Left renal pelvis (tissue), 4 donors: ENCODE data around the gene NFIX. TPM values are rescaled to one million over a fixed set of nuclear protein-coding genes. Genes with fewer than 3 reads are reported as not detected.
A peak's percentile ranks its signal among the peaks of the same experiment; 100 is the strongest.
"Not testable (repeated sequence)": the region's sequence is repeated elsewhere in the genome, so short reads cannot be mapped to it uniquely, and the experiment has no call there.

Source experiments
- DNase-seq, 4 donors: peaks; one replicate each; pipeline ENCODE4 v3.0.0-alpha.2; 2013; ENCODE audit warnings: low read depth in 4 of 4, low spot score in 3 of 4
- polyA plus RNA-seq, 4 donors: library from polyadenylated mRNA; unstranded; fragments of 120-200 nt; gene quantifications; one replicate each; pipeline ENCODE4 v1.2.1, GENCODE V29; 2013; ENCODE audit not compliant: insufficient read length in 4 of 4

The NFIX gene
- polyA plus RNA-seq = 100 to 1,000 TPM in 1 of 4 donors, 10 to 100 TPM in 3; 18.9 to 130 (median 23.3) TPM

DNA sequence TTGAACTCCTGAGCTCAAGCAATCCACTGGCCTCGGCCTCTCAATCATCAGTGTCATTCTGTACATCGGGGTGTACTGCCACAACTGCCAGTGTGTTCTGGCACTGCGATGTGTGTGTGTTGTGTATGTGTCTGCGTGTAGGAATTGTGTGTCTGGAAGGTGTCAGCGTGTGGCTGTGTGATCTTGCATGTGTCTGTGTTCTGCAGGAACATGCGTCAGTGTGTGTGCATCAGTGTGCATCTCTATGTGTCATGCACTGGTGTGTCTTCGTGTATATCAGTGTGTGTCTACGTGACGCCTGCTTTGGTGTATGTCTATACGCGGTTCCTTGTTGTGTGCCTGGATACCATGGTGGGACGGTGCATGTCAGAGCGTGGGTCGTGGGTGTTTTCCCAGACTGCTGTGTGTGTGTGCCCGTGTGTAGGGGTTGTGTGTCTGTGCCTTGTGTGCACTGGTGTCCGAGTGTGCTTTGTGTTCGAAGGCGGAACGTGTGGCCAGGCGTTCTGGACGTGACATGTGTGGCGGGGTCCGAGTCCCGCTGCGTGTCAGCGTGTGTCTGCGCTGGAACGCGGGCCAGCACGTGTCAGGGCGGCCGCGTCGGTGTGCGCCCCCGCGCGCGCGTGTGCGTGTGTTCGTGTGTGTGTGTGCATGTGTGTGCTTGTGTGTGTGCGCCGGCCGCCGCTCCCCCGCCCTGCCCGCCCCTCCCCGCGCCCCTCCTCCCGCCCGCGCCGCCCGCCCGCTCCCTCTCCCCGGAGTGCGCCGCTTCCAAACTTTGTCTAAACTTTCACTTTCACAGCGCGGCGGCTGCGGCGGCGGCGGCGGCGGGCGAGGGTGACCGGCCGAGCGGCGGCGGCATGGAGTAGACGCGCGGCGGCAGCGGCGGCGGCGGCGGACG is at the start of gene NFIX:
Gene NFIX, plus strand, starts transcription at position 775 of the 895 bp plus-strand sequence. CDS start 363 bp downstream, outside the sequence.
- DNase-seq = no peak

DNA sequence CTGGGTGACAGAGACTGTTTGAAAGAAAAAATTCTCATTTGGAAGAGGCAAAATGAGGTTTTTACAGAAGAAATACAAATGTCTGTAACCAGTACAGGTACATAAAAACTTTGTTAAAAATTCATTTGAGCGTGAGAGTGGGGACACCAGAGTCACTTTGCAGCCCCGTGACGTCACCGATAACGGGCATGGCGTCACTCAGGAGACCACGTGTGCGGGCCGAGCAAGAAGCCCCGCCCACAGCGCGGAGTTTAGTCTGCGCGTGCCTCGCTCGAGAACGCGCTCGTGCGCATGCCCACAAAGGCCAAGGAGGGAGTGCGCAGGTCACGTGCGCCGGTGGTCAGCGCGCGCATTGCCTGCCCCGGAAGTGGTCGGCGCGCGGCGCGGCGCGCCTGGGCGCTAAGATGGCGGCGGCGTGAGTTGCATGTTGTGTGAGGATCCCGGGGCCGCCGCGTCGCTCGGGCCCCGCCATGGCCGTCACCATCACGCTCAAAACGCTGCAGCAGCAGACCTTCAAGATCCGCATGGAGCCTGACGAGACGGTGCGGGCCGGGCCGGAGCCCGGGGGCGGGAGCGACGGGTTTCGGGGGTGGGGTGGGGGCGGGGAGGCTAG is 49.7 kb upstream of the NFIX start, which contains the start of gene RAD23A:
Gene RAD23A, plus strand, starts transcription at position 384 of the 613 bp plus-strand sequence. Its CDS starts 87 bp downstream, at position 471.
- DNase-seq = peak; percentile 93 to 96 (median 96)

DNA sequence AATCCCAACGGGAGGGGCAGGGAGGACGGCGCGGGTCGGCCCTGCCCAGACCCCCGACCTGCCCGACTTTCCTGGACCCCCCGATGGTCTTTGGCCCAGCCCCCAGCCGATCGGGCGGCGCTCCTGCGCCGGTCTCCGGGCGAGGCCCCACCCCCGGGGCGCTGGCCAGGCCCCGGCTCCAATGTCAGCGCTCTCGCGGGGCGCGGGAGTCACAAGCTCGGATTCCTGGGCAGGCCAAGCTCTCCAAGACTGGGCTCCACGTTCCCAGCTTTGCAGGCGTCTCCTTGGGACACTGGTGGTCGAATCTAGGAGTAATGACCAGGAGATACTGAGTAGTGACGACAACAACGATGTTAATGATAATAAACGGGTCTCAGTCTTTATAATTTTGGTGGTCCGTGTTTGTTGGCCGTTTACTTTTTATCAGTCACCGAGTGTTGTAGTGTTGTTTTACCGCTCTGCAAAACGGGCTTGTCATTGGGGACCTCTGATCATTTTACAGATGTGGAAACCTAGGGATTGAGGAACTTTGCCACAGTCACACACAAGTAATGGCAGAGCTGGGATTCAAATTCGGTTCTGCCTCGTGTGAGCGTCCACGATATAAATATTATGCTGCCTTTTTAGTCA is 49.1 kb upstream of the NFIX start:
- DNase-seq = no peak

DNA sequence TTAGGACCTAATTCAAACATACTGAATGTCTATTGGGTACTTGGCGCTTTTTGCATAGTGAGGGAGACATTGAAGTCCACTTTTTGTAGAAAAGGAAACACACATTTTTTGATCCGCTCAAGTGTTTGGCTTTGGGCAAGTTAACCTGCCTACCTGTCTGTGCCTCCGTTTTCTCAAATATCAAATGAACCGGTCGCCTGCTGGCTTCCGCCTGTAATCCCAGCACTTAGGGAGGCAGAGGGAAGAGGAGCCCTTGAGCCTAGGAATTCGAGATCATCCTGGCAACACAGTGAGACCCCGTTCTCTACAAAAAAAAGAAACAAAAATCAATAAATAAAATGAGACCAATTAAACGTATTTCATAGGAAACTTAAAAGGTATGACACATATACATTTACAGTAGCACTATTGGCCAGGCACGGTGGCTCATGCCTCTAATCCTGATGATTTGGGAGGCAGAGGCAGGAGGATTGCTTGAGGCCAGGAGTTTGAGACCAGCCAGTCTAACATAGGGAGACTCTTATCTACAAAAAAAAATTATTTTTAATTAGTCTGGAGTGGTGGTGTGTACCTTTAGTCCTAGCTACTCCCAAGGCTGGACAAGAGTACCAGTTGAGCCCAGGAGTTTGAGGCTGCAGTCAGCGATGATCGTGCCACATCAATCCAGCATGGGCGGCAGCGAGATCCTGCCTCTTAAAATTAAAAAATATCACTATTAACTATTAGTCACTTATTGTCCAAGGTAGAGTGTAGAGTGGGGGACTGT is 48.4 kb upstream of the NFIX start:
- no peak for DNase-seq

DNA sequence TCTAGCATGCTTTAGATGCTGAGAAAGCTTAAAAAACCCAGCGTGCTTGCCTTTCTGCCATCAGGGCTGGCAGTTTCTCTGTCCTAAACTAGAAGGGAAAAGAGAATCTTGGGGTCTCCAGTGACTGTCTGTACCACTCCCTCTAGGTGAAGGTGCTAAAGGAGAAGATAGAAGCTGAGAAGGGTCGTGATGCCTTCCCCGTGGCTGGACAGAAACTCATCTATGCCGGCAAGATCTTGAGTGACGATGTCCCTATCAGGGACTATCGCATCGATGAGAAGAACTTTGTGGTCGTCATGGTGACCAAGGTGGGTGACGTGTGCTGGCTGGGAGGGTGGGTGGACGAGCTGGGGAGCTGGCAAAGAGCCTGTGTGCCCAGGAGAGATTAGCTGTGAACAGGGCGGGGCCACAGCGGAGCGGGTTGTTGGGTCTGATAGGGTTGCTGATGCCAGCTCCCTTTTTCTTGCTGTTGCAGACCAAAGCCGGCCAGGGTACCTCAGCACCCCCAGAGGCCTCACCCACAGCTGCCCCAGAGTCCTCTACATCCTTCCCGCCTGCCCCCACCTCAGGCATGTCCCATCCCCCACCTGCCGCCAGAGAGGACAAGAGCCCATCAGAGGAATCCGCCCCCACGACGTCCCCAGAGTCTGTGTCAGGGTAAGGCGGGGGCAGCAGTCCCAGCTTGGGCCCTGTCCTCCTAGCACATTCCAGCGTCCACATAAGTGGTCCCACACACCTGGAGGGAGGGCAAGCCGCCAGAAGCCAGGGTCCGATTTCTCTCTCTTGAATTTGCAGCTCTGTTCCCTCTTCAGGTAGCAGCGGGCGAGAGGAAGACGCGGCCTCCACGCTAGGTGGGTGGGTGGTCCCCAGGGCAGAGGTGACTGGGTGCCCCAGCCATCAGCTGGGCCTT is 47.3 kb upstream of the NFIX start:
- DNase-seq = no peak

DNA sequence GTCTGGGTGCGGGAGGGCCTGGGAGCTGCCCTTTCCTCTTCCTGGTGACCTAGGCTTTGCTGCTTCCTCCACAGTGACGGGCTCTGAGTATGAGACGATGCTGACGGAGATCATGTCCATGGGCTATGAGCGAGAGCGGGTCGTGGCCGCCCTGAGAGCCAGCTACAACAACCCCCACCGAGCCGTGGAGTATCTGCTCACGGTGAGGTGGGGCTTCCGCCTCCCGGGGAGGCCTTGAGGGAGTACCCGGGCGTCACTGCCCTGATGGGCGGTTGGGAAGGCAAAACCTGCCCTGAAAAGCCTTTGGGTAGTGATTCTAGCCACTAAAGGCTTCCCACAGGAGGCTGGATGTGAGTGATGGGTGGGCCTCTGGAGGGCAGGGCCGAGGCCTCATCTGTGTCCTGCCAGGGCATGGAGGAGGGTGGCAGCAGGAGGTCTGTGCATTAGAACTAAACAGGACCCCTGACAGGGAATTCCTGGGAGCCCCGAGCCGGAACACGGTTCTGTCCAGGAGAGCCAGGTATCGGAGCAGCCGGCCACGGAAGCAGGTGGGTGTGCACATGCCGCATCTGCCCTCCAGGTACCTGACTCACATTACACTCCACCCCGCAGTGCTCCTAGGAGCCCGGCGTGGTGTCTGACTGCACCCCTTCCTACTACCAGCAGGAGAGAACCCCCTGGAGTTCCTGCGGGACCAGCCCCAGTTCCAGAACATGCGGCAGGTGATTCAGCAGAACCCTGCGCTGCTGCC is 46.5 kb upstream of the NFIX start:
- no peak for DNase-seq

DNA sequence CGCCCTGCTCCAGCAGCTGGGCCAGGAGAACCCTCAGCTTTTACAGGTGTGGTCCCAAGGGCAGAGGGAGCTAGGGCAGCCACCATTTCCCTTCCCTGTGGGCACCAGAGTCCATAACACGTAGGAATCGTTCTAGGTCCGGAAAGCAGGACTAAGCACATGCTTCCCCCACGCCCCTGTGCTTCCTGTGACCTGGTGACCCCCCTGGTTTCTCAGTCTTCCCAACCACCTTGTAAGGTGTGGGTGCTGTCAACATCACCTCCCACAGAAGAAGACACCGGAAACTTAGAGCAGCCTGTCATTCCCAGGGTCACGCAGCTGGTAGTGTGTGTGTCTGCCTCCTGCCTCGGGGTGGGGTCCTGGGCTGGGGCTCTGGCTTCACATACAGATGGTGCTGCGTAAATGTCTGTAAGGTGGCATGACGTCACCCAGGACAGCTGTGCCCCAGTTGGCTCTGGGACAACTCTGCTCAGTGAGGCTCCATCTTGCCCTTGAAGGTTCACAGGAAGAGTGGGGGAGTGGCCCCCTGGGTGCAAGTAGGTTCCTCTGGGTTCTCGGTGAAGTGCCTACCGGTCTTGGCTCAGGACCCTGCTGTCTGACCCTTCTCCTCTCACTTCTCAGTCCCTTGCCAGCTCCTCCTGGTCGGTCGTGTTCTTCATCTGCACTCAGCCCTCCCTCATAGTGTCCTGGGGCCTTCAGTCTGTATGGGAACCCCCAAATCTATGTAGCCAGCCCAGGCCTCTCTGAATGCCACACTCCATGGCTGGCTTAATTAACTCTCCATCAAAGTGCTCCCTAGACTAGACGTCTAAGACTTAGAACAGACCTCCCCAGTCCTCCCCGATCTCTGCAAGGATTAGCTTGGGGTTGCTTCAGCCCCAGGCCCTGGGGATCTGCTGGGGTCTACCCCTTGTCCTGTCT is 45.7 kb upstream of the NFIX start:
- DNase-seq = no peak

DNA sequence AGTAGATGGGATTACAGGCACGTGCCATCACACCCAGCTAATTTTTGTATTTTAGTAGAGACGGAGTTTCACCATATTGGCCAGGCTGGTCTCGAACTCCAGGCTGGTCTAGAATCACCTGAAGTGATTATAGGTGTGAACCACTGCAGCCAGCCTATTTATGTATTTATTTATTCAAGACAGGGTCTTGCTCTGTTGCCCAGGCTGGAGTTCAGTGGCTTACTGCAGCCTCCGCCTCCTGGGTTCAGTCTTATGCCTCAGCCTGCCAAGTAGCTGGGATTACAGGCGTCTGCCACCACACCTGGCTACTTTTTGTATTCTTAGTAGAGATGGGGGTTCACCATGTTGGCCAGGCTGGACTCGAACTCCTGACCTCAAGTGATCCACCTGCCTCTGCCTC is 43.2 kb upstream of the NFIX start:
- DNase-seq = not testable (repeated sequence)

DNA sequence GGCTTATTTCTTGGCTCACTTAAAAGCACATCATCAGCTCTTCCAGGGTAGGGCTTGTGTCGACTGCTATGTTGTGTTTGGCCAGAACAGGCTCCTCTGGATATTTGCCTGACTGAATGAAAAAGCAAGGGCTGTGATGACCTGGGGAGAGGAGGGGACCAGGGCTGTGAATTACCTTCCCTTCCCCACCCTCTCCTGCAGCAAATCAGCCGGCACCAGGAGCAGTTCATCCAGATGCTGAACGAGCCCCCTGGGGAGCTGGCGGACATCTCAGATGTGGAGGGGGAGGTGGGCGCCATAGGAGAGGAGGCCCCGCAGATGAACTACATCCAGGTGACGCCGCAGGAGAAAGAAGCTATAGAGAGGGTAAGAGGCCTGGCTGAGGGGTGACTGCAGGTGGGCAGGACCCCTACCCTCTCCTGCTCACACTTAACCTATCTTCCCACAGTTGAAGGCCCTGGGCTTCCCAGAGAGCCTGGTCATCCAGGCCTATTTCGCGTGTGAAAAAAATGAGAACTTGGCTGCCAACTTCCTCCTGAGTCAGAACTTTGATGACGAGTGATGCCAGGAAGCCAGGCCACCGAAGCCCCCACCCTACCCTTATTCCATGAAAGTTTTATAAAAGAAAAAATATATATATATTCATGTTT is 42.7 kb upstream of the NFIX start:
- DNase-seq = no peak

DNA sequence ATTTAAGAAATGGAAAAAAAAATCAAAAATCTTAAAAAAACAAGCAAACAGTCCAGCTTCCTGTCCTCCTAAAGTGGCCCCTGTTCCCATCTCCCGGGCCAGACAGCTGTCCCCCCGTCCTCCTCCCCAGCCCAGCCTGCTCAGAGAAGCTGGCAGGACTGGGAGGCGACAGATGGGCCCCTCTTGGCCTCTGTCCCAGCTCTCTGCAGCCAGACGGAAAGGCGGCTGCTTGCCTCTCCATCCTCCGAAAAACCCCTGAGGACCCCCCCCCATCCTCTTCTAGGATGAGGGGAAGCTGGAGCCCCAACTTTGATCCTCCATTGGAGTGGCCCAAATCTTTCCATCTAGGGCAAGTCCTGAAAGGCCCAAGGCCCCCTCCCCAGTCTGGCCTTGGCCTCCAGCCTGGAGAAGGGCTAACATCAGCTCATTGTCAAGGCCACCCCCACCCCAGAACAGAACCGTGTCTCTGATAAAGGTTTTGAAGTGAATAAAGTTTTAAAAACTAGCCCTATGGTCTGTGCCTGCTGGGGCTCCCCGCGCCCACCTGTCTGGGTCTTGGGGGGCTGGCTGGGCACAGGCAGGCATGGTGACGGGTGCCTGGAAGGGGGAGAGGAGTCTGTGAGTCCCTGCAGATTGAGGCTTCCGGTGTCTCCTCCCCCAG is 42.0 kb upstream of the NFIX start:
- no peak for DNase-seq

DNA sequence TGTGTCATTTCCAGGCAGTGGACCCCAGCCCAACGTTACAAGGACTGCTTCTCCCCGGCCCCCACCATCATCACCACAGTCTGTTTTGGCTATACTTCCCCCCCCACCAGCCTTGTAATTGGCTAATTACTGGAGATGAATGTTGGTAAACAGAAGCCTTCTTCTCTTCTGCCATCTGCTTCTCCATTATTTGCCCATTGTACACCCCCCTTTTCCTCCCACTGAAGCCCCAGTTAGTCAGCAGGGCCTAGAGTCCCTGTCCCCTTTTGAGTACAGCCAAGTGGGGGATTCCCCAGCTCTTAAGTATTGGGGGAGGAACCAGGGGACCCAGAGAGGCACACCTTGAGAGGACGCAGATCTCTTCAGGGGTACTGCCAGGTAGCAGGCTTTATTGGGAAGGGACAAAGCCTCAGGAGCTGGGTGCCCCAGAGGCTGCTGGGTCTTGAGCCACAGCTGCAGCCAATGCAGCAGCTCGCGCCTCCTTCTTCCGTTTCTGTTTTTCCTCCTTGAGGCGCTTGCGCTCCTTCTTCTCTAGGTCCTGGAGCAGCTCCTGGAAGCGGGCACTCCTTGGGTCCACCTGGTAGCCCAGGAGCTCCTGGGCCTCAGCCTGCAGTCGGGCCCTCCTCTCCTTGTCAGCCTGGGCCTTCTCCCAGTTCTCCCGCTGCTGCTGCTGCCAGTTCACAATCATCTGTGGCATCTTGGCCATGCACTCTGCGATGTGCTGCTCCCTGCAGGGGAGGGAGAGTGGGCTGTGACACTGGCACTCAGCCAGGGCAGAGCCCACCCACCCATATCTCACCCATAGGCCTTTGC is 41.3 kb upstream of the NFIX start:
- DNase-seq = no peak

DNA sequence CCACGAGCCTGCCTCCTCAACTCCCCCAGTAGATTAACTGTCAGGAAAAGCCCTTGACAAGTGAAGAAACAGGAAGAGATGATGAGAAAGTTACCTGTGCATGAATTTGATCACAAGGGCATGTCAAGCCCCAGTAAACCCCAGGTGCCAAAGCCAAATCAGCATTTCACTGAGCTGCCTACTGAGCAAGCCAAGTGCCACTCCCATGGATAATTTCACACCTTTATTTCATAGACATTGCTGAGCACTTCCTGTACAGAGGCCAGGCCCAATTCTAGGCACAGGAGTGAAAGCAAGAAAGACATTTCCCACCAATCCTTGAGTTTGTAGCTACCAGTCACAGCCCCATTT is 40.7 kb upstream of the NFIX start:
- no peak for DNase-seq

DNA sequence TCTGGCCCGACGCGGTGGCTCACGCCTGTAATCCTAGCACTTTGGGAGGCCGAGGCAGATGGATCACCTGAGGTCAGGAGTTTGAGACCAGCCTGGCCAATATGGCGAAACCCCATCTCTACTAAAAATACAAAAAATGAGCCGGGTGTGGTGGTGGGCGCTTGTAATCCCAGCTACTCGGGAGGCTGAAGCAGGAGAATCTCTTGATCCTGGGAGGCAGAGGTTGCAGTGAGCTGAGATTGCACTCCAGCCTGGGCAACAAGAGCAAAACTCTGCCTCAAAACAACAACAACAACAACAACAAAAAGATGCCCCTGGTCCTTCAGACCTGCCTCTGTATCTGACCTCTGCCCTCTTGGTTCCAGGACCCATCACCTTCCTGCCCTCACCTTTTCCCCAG is 39.7 kb upstream of the NFIX start:
- DNase-seq = not testable (repeated sequence)

DNA sequence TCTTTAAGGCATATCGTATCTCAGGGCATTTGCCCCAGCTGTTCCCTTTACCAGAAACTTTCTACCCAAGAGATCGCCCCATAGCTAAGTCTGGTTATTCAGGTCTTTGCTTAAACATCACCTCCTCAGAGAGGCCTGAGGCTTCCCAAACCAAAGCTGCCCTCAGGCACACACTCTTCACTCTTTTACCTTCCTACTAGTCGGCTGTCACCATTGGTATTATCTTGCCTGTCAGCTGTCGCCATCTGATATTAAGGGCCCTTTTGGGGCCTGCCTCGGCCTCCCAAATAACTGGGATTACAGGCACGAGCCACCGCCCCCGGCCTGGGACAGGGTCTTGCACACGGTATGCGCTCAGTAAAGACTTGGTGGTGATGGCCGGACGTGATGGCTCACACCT is 39.3 kb upstream of the NFIX start:
- no peak for DNase-seq

DNA sequence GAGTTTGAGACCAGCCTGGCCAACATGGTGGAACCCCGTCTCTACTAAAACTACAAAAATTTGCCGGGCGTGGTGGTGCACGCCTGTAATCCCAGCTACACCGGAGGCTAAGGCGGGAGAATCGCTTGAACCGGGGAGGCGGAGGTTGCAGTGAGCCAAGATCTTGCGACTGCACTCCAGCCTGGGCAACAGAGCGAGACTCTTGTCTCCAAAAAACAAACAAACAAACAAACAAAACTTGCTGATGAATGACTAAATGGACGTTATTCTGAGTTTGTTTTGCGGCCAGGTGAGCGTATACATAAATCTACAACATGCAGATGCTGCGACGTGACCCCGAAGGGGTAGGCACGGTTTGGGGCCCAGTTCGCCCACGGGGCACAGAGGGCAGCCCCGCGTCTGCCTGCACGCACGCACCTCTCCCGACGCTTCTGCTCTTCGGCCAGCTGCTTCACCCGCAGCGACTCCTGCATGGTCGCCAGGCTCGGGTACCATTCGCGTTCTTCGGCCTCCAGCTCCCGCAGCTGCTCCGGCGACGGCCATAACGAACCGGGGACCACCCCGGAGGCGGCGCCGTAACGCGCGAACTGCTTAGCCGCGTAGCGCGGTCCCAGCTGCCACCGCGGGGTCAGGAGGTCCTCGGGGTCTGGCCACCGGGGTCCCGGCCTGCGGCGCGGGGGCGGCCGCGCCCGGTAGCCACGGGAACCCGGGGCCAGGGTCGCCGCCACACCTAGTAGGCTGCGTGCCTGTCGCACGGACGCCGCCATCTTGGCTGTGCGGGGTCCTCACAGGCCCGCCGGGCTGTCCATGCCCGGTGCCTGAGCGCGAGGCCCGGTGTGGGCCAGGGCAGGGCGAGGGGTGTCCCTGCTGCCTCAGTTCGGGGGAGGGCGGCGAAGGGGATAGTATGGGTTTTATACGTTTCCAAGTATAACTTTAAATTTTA is 38.6 kb upstream of the NFIX start, which contains the start of gene GADD45GIP1:
Gene GADD45GIP1, minus strand, starts transcription at position 778 of the 943 bp plus-strand sequence. Its CDS starts 11 bp downstream, at position 767.
- DNase-seq = peak in 1 of 4 donors; percentile 66
